Measurements from ENCODE around the gene CR2.
A peak's percentile ranks its signal among the peaks of the same experiment; 100 is the strongest.
"Not testable (repeated sequence)": the region's sequence is repeated elsewhere in the genome, so short reads cannot be mapped to it uniquely, and the experiment has no call there.

CR2 gene

DNA sequence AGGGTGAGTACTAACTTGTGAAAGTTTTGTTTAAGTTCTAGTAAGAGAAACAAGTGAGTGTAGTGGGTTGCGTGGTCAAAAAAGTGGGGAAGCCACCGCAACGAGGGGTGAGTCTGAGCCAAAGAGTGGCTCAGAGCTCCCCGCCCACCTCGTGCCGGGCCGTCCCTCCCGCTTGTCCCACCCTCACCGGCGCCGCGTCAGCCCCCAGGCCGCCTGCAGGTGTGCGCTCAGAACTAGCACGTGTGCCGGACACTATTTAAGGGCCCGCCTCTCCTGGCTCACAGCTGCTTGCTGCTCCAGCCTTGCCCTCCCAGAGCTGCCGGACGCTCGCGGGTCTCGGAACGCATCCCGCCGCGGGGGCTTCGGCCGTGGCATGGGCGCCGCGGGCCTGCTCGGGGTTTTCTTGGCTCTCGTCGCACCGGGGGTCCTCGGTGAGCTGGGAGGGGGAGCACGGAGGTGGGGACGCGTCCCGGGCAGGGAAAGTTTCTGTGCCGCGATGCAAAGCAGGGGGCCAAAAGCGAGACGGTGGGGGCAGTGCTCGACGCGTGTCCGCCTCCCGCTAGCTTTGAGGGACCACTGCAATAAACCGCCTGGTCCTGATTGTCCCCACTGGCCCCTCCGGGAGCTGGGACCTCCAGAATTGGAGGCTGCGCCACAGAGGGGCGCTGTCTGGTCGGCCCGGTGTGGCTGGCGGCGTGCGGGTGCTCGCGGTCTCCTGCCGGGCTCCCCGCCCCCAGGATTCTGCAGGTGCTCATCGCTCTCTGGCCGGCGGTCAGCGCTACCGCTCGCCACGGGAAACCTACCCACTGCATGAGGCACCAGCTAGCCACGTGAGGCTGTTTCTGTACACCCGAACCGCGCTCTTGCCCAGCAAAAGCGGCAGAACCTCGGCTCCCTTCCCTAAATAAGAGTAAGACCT, at the start of gene CR2:
Gene CR2 (plus strand): TSS at position 283 of the 919 bp plus-strand sequence. CDS start 91 bp downstream, at position 374.
- peak in 15 of 58 donors; percentile 1 to 36 (median 7) for DNase-seq

GRCh38 chr1:207404849-207405525, 49.1 kb upstream of the CR2 start:
- peak in 4 of 58 donors; percentile 7 to 61 (median 32) for DNase-seq

- no peak for DNase-seq
Measured at GRCh38 chr1:207405814-207406213, 48.3 kb upstream of the CR2 start.

DNA sequence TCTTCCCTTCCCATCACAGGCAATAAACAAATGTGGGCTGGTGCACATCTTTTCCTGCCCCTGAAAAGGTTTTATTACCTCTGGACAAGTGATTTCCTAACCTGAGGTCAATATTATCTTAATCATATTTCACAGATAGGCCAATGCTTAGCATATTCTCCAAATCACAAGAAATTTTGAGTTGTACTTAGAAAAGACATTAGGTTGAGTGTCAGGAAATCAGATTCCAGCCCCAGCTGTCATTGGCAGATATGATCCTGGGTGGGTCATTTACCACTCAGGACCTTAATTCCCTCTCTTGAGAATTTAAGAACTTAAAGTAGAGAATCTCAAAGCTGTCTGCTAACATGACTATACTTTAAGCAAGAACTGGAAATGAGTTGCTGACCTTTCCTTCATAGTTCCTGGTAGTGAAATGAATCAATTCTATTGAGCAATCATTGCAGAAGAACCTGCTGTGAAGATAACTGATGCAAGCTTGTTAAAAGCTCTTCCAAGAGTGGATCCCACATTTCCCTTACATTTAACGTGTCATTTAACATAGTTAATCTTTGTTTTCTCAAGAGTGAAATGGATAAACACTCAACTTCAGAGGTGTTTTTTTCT, 46.4 kb upstream of the CR2 start:
- no peak for DNase-seq

- DNase-seq, result no peak
Measured at GRCh38 chr1:207412845-207413244, 41.3 kb upstream of the CR2 start.

DNA sequence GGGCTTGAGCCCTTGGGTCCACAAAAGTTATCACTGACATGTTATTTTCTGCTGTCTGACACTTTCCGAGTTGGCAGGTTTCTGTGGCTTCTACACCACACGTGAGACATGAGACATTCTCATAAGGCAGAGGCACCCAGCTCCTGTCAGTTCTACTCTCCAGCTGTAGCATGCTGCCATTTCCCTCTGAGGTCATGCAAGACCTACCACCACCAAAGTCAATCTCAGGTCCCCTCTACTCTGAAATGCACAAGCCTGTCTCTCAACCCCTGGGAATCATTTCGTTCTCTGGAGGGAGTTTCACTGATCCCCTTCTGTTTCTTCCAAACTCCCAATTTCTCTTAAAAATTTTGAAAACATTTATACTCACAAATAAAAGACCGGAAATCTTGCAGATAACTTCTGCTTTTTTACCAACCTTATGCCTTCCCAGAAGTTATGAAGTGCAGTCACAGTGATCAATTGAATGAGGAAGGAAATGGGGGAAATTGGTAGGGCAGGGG, 39.5 kb upstream of the CR2 start:
- DNase-seq, result no peak

DNA sequence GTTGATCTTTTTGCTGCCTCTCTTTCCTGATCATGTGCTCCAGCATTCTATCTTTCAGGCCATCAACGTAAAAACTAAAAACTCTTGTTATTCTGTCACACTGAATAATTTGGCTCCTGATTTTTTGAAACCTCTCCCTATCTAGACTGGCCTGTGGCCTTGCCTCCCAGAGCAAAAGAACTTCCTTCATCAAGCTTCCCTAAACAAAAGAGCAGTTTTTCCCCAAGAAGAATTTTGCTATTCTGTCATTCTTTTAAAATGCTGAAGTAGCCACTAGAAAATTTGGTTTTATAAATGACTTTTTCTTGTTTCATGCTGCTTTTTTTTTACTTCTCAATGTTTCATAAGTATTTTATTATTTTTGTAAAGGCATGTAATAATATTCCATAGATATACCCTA, 37.1 kb upstream of the CR2 start:
- no peak for DNase-seq

GRCh38 chr1:207418351-207418750, 35.8 kb upstream of the CR2 start:
- DNase-seq, result no peak

GRCh38 chr1:207420109-207420508, 34.0 kb upstream of the CR2 start:
- no peak for DNase-seq

GRCh38 chr1:207421078-207421477, 33.0 kb upstream of the CR2 start:
- DNase-seq, result no peak

DNA sequence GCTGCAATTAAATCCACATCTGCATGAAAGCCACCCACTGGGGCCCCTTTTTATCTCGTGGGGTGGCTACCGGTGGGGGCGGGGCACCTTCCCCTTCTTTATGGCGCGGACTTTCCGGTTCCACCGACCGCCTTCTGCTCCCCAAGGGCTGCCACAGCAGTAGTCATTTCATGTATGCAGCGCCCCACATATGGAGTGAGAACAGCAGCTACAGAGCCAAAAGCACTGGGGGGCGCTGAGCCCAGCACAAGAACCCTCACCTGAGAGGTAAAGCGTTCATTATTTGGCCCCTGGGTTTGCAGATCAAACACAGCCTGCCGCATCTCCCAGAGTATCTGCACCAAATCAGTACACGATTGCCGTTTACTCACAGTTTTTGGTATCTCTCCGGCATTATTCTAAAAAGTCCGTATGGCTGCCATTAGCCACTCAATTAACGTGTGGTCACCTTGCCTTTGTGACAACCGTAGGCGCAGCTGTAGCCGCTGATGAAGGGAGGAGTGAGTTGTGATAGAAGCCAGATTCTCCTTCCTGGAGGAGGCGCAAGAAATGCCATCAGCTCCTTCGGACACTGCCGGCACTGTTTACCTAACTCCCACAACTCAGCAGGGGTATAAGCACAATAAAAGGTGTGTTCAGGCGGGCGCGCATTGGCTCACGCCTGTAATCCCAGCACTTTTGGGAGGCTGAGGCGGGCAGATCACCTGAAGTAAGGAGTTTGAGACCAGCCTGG, 30.4 kb upstream of the CR2 start:
- DNase-seq, result no peak

DNA sequence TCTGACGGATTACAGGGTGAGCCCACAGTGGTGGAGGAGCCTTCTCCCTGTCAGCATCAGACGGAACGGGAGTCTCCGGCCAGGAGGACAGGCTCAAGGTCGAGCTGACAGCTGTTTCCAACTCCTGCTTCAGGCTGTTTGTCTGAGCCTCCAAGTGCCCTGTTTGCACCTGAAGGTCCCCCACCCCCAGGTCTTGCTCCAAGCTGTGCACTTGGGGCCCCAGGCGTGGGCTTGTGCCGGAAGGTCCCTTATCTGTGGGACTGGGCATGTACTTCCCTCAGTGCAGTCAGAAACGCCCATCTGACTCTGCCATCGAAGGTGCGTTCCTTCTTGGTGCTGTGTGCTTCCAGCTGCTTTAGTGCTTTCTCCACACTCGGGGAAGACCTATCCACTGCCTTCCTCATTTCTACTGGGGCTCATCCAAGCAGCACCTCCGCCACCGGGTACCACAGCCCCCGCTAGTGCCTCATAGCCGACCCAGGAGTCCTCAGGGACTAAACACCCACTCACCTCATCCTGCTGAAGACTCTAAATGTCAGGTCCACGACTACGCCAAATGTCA, 29.5 kb upstream of the CR2 start:
- no peak for DNase-seq

DNA sequence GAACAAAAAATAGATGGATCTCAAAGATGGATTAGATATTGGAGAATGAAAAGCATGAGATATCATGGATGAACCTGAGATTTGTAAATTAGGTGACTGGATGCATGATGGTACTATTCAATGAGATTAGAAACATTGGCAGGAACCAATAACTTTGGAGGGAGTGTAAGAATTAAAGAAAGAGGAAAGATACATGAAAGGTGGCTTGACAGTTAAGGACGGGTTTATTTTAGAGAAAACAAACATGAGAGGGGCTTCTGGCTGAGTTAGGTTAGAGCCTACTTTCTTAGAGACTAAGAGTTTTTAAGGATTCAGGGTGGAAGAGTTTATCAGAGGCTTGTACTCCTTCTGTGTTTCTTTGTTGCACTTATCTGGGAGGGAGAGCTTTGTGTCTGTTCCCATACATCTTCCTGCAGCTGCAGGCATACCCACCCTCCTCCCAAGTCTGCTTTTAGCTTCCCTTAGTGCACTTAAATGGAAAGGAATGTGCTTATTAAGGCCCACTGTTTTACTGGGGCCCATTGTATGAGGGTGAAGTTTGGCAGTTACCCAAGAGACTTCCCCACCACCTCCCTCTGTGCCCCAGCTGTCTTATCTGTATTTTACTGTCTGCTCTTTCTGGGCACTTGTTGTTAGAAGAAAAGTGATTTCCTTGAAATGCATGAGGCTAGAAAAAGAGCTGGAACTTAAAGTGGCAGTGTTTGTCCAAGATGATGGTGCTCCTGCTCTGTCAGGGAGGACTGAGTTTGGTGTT, 26.1 kb upstream of the CR2 start:
- DNase-seq, result no peak

DNA sequence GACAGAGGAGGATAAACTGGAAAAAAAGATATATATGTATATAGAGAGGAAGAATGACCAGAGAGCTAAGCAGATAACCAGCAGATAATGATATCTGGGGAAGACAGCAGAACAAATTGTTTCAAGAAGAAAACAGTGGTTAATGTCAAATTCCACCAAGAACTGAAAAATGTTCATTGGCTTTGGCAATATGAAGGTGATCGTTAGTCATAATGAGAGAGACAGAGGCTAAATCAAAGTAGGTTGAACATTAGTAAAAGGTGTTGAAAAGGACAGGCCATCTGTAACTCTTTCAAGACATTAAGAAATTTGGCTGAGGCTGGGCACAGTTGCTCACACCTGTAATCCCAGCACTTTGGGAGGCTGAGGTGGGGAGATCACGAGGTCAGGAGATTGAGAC, 25.3 kb upstream of the CR2 start:
- no peak for DNase-seq

GRCh38 chr1:207429963-207430362, 24.2 kb upstream of the CR2 start:
- no peak for DNase-seq

DNA sequence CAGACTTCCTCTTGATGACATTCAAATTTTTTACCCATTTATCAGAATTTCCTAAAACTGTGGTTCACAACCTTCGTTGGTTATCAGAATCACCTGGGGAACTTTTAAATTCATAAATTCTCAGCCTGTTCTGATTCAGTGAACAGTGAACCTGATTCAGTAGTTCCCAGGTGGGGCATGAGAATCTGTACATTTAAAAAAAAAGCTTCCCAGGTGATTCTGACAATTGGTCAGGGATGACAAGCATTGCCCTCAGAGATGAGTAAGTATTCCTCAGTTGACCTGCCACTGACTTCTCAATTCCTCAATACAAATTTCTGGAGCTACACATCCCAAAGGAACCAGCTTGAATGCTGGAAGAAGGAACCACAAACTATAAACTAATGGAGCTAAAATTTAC, 23.5 kb upstream of the CR2 start:
- DNase-seq, result no peak

- no peak for DNase-seq
Measured at GRCh38 chr1:207431508-207431907, 22.6 kb upstream of the CR2 start.

DNA sequence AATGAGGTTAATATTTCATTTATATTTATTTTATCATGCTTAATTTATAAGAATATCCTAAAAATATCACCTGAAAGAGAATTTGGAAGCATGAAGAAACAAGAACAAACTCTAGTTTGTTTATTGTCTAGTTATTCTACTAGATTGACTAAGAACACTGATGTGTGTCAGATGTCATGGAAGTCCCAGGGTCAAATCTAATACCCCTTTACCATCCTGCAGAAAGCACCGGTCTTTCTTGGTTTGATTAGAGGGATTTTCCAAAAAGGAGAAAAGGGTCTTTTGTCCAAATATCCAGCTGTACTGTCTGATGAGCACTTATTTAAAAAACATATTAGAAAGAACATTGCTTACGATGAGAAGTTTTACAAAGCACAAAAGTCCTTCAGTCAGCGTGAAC, 20.7 kb upstream of the CR2 start:
- DNase-seq, result no peak

DNA sequence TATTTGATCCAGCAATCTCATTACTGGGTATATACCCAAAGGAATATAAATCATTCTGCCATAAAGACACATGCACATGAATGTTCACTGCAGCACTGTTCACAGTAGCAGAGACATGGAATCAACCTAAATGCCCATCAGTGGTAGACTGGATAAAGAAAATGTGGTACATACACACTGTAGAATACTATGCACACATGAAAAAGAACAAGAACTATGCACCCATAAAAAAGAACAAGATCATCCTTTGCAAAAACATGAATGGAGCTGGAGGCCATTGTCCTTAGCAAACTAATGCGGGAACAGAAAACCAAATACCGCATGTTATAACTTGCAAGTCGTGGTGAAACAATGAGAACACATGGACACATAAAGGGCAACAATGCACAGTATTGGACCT, 17.4 kb upstream of the CR2 start:
- not testable (repeated sequence) for DNase-seq

- DNase-seq, result no peak
Measured at GRCh38 chr1:207440626-207441025, 13.5 kb upstream of the CR2 start.

Data from anterior cingulate cortex (tissue), 58 donors.